HG03460 (cell line): ENCODE measurements around the gene AUH.
"Not testable (repeated sequence)": the region's sequence is repeated elsewhere in the genome, so short reads cannot be mapped to it uniquely, and the experiment has no call there.

Experiments used
- ATAC-seq: cut with Tn5 transposase; IDR thresholded peaks from one replicate; pipeline ENCODE4 v1.9.1; 2021; ENCODE audit not compliant: unreplicated experiment

AUH gene

DNA sequence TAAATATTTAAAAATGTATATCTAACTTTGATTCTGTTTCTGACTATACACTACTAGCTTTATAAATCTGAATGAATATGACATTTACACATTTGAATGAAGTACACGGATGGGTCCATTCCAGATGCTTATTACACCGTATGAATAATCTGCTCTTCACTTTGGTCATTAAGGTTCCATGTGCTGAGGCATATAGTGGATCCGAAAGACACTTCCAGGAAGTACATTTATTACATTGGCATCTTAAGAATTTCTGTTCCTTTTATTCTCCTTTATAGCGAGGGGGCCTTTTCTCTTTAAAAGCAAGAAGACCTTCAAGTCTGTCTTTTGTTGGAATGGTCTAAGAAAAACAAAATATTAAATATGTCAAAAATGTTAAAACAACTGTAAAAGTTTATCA is 147.6 kb downstream of the AUH start:
- no peak for ATAC-seq

DNA sequence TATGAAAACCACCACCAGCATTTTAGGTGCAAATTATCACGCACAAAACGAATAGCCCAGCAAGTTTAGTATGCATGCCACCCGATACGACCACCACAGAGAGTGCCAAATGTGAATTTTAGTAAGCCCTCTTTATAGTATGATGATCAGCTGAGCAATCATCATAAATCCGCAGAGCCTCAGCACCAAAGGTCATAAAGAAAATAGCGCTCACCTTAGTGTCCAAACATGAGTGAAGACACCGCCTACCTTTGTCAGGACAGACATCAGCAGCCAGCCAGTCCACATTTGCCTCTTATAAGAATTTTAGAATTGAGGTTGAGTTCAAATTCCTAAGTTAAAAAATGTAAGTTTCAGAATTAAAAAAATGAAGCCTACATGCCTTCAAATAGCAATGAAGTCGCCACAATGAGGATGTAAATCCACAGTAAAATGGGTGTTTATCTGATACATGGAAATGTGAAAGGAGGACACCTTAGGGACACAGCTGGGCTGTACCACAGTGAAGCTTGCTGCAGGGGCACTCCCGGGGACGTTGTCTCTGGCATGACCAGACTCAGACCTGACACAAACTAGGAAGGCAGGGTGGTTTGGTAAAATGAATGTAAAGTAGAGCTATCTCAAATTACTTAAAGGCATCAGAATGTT is 149.0 kb downstream of the AUH start:
- ATAC-seq, result no peak

DNA sequence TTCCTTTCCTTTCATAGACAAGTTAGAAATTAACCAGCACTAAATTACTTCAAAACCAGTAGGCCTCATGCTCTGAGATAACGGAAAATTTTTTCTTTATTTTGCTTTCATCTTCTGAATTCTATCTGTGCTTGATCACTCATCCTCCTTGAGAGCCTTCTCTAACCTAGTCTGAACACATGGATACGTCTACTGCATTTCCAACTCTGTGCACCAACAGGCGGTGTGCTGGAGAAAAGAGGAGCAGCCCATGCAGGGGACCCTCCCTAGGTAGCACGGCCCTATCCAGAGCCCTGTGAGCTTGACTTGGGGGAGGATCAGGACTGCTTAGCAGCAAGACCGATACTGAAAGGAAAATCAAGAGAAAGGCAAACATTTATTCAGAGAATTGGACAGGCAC is 149.8 kb downstream of the AUH start:
- ATAC-seq, result no peak

GRCh38 chr9:91211414-91211813 is 150.3 kb downstream of the AUH start:
- no peak for ATAC-seq

DNA sequence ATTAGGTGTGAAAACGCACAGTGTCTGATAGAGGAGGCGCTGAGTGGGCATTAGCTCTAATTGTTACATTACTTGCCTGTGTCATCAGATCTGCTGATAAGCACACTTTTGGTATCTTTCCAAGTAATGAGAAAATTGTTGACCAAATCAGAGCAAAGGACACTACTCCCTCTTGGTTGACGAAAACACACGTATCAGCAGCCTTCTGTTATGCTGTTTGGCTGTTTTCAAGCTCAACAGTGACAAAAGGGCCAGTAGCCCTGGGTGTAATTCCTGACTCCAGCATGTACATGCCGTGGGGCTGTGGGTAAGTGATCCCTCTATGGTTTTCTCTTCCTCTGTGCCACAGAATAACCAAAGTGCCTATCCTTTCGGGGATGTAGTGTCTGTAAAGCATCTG is 151.4 kb downstream of the AUH start:
- ATAC-seq, result no peak

DNA sequence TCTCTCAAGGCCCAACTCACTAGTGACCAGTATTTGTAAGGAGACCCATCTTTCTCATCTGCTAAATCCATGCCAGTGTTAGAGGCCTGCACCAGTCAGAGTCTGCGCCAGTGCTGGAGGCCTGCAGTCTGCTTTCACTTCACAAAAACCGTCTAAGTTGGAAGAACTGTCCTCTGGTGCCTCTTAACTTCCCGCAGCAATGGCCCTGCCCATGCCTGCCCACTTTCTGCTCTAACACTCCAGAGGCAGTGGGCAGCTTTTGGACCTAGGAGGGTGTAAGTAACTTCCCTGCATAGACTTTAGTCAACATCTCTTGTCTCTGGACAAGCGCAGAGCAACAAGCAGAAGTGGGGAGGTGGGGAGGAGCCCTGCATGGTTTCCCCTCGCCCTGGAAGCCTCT is 152.9 kb downstream of the AUH start:
- ATAC-seq, result no peak

GRCh38 chr9:91208419-91208745 is 153.3 kb downstream of the AUH start:
- ATAC-seq, result no peak

DNA sequence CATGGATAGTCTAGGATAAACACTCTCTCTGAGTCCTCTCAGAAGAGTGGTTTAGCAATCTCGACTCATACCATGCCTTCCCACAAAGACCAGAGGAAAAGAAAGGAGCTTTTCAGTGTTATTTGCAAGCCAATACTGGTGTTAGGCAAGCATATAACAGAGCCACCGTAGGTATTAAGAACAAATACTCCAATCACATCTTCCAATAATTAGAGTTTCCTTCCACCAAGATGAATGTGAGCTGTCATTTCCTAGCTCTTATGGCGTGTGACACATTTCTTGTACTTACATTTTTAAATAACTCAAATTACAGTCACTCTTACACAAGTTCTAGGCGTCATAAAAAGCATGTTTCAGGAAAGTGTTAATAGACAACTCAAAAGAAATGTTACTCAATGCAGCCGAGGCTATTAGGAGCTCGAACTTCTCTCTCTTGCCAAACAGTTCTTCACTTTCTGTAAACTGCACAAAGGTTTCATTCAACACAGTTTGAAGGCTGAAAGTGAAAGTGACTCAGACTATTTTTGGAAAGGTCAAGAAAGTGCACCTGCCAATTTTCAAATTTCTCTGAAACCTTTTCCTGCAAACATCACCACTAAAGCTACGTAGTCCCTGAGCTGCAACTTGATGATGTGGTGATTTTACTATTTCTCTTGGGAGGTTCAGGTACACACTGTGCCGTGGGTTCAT is 153.8 kb downstream of the AUH start:
- peak; percentile 80 for ATAC-seq

DNA sequence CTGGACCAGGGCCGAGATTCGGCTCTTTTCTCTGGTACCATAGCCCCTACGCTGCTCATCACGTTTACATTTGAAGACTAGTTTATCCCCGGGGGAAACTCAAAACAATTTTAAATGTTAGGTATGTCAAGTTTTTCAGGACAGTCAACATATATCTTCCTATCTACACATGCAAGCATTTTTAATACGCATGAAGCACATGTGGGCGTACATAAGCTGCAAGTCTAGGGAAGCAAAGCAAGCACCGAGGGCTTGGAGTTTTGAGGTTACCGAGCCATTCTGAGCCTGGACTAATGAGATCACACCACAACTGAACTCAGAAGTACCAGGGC is 154.4 kb downstream of the AUH start:
- ATAC-seq, result no peak

DNA sequence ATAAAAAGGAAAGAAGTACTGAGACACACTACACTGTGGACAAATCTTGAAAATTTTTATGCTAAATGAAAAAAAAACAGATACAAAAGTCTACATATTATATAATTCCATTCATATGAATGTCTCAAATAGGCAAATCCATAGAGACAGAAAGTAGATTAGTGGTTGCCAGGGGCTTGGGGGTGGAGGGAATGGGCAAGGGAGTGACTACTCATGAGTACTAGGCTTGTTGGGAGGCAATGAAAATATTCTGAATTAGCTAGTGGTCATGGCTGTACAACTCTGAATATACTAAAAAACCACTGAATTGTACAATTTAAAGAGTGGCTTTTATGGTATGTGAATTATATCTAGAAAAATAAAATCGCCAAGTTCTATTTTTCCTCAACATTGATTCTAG is 154.9 kb downstream of the AUH start:
- ATAC-seq, result no peak

DNA sequence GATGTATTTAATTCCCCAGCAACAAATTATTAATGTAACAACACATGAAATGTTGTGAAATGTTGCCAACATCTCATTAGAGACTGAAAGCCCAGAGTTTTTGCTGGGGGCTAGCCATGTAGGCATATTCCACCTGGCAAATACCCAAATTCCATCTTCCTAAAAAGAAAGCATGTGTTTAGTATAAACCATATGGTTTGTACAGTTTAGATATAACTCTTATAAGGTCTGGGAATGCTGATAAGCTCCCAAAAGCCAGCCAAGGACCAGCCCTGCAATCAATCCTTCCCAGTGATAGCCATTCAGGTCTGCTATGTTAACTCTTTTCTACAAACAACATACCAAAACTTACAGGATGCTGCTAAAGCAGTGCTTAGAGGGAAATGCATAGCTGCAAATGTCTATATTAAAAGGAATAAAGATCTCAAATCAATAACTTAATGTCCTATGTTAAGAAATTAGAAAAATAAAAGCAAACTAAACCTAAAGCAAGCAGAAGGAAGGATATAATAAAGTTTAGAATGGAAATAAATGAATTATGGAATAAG is 158.9 kb downstream of the AUH start:
- no peak for ATAC-seq

DNA sequence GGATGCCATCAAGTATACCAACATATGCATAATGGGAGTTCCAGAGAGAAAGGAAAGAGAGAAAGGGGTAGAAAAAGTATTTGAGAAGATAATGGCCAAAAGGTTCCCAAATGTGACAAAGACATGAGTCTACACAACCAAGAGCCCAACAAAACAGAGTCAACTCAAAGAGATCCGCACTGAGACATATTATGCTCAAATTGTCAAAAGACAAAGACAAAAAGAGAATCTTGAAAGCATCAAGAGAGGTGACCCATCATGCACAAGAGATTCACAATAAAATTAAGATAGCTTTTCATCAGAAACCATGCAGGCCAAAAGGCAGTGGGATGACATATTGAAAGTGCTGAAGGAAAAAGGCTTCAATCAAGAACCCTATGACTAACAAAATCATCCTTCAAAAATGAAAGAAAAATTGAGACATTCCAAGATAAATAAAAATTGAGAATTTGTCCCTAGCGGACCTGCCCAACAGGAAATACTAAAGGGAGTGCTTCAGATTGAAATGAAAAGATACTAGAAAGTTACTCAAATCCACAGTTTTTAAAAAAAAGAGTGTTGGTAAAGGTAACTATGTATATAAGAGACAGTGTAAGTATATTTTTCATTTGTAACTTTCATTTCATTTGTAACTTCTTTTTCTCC is 160.9 kb downstream of the AUH start:
- no peak for ATAC-seq

DNA sequence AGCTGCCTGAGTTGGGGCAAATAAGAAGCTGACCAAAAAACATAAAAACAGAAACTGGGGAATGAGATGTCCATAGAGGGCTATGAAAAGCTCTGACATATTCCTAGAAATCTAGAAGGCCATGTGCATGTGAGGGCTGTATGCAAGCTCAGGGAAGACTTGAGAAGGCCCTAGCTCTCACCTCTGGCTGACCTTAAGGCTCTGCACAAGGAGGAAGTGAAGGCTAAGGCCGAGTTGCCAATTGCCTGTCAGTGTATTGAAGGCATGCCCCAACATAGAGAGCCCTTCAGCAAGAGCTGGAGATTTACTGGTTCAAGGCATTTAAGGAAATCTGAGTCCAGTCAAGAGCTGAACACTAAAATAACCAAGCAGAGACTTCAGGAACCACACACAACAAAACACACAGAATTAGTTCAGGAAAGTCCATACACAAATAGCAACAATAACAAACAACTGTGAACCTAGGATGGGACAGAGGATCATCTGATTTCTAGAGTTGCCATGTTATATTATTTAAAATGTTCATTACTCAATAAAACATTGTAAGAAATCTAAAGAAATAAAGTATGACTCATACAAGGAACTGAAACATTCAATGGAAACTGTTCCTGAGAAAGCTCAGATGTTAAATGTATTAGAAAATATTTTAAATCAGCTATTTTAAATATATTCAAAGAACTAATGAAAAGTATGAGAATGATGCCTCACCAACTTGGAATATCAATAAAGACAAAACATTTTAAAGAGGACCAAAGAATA is 161.8 kb downstream of the AUH start:
- no peak for ATAC-seq

DNA sequence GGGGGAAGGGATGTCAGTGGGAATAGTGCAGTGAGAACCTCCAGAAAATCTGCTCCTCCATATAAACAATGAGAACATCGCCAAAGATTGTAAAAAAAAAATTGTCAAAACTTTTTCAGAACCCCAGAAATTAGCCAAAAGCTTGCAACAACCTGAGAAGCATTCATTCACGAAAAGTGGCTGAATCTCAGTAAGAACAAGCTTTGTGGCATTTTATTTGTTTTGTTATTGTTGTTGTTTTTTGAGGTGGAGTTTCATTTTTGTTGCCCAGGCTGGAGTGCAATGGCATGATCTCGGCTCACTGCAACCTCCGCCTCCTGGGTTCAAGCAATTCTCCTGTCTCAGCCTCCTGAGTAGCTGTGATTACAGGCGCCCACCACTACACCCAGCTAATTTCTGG is 162.8 kb downstream of the AUH start:
- ATAC-seq, result not testable (repeated sequence)

DNA sequence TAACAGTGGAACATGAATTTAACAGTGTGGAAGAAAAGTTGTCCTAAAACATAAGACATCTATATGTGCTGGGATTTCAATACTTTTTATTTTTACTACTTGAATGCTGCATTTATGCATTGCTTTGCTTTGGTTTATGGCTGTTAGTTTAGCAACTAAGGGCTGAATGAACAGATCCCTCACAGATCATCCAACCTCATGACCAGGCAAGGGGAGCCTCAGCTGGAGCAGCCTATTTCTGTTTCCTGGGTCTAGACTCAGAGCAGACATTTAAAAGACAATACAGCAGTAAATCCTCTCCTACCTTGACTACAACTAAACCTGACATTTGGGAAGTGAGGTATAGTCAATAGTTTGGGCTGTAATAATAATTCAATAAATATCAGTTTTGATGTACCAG is 163.3 kb downstream of the AUH start:
- no peak for ATAC-seq

- no peak for ATAC-seq
Observed at GRCh38 chr9:91197232-91198181, 164.2 kb downstream of the AUH start.

DNA sequence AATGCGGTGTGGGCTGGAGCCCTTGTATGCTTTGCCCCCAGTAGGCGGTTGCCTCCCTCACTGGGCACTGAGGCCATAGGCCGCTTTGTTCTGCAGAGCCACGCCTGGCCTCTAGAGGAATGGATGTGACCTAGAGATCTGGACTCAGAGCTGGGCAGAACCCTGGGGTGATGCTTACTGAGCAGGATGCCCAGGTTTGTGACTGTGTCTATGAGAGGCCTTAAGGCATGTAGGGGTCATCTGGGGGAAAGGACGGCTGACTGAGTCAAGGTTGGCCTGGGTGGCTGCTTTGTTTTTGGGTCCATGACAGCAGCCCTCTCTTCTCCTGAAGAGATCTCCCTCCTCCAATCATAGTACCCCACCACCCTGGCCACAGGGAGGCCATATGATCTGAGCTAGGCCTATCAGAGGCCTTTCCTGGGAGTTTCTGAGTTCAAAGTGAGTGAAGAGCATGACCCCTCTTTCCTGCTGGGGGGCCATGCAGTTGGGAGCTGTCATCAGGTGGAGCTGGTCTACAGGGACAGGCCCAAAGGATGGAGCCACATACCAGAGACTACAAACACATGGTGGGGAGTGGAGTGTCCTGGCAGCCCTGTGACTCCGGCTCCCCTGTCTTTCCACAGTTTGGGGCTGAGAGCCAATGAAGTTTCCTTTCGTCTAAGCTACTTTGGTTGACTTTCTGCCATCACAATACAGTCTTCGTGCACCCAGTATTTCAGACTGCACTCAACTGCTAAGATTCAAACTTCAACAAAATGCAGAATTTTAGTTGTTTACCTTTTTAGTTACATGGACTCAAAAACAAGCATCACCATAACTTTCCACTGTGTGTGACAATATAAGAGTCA is 165.4 kb downstream of the AUH start:
- no peak for ATAC-seq

DNA sequence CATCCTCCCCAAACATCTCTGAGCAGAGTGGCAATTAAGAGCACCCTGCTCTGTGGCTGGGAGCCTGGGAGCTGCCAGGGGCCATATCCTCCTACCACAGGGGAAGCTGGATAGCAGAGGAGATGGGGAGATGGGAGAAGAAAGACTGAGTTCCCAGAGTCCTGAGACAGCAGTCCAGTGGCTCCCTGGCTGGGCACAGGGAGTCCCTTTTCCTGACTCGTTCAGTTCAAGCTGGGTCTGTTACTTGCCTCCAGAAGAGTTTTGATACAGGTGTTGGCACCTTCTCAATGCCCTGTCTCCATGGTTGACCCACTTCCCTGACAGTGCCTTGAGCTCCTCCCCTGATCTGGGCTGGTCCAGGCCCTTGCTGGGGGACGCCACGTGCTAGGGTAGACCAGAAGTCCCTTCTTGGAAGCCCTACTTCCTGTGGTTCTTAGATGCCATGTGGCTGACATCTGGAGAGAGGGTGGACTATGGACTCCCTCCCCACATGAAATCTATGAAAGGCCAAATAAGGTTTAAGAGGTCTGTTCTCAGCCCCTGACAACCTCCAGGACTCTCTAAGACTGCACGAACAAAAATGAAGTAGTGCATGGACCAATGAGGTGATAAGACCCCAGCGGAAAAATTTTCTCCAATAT is 166.2 kb downstream of the AUH start:
- no peak for ATAC-seq

DNA sequence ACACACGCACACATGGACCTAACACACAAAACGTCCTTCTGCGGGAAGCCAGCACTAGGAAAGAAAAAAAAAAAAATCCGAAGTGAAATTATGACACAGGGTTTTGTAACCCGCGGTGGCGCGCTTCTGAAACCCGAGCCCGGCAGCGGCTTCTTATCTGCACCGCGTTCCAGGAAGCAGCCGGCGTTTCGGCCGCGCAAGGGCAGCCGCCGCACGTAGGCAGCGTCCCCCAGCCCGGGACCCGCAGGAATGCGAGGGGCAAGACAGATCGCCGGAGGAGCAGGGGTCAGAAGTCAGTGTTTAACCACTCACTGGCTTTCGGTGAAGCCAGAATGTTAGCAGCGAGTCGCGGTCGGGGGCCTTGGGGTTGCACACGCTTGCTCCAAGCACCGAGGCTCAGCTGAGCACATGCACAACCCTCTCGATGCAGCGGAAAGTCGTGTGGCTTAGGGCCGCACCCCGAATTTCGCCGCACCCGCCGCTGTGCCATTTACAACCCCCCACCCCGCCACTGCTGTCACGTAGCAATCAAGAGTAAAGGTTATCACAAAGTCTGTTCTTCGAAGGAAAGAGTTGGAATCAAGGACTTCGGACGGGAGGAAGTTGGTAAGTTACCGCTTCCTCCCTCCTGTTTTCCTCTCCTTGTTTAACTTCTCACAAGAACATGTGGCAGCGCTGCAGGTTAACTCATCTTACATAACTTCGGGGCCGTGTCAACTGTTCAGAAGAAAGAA is 167.9 kb downstream of the AUH start:
- ATAC-seq, result peak; percentile 49
